Middle frontal gyrus (tissue), 1 donor: ENCODE results near the gene EXOC3L4.

ENCODE experiments used
- DNase-seq: peaks from one replicate; pipeline ENCODE4 v3.0.0-alpha.2; 2015; ENCODE audit warnings: low spot score; ENCODE audit errors: extremely low spot score

EXOC3L4 gene

GRCh38 chr14:103091041-103091882, 3.3 kb upstream of the EXOC3L4 start:
- no peak for DNase-seq

DNA sequence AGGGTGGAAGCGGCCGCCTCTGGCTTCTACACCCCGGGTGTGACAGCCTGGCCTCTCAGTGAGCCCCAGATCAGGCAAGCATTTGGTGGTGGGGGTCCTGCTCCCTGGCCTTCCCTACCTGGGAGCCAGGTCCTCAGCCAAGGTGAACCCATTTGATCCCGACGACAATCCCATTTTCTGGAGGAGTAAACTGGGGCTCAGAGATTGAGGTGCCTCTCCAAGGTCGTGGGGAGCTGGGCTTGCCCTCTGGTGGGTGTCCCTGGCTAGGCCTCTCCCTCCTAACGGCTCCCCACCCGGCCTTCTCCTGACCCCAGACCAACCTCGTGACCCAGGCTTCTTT, 2.7 kb upstream of the EXOC3L4 start:
- no peak for DNase-seq

- no peak for DNase-seq
These were observed 594 bp upstream of the EXOC3L4 start for GRCh38 chr14:103093856-103094405.

DNA sequence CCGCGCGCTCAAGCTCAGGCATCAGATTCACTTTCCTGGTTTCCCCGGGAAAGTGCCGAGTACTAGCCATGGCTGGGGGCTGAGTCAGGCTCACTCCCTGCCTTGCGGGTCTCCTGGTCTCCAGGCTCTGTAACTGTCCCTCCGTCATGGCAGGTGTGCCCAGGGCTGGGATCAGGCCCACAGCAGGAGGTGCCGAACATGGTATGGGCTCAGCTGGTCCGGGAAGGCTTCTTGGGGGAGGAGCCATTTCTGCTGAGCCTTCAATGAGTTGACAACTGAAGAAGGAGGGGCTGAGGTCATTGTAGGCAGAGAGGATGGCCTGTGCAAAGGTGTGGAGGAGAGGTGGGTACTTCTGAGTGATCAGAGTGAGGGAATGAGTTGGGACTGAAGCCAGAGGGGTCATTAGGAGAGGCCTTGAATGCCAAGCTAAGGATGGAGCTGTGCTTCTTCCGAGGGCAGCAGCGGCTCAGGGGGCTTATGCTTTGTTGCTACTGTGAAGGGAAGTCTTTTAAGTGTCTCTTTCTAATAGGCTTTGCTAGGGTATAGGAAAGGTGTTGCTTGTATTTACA, 769 bp downstream of the EXOC3L4 start:
- no peak for DNase-seq

DNA sequence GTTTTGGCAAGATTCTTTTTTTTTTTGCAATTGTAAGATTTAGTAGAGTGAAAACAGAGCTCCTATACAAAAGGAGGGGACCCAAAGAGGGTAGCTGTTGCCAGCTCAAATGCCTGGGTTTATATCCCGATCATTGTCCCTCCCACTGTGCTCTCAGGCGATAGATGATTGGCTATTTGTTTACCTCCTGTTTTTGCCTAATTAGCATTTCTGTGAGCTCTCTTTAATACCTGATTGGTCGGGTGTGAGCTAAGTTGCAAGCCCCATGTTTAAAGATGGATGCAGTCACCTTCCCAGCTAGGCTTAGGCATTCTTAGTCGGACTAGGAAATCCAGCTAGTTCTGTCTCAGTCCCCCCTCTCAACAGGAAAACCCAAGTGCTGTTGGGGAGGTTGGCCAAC, 1.9 kb downstream of the EXOC3L4 start:
- DNase-seq = no peak

- DNase-seq = no peak
These were observed 2.9 kb downstream of the EXOC3L4 start for GRCh38 chr14:103097244-103097993.

GRCh38 chr14:103097994-103098957, 3.8 kb downstream of the EXOC3L4 start:
- no peak for DNase-seq

DNA sequence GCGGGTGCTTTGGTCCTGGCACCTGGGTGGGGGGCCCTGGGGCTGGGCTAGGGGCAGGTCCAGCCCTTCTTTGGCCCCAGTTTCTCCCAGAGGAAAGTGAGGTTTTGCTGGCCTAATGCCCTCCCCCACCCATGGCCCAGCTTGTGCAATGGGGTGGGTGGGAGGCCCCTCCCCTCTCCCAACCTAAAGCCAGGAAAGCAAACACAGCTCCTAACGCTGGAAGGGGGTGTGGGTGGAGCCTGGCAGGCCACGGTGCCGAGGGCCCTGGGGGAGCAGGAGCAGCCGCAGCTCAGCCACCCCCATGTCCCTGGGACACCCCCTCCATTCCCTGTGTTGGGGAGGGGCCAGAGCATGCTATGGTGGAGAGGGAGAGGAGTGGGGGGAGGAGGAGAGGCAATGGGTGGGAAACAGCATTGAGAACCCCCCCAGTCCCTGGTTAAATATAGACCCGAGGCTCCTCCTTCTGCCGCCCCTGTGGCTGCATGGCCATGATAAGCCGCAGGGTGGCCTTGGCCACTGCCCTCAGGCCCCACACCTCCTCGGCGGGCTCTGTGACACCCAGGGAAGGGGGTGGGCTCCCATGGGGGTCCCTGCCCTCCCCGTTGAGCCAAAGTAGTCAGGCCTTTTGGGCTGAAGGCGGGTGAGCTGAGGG, 4.7 kb downstream of the EXOC3L4 start:
- no peak for DNase-seq

GRCh38 chr14:103099733-103100280, 5.3 kb downstream of the EXOC3L4 start:
- DNase-seq = no peak

GRCh38 chr14:103100281-103101121, 6.0 kb downstream of the EXOC3L4 start:
- no peak for DNase-seq

DNA sequence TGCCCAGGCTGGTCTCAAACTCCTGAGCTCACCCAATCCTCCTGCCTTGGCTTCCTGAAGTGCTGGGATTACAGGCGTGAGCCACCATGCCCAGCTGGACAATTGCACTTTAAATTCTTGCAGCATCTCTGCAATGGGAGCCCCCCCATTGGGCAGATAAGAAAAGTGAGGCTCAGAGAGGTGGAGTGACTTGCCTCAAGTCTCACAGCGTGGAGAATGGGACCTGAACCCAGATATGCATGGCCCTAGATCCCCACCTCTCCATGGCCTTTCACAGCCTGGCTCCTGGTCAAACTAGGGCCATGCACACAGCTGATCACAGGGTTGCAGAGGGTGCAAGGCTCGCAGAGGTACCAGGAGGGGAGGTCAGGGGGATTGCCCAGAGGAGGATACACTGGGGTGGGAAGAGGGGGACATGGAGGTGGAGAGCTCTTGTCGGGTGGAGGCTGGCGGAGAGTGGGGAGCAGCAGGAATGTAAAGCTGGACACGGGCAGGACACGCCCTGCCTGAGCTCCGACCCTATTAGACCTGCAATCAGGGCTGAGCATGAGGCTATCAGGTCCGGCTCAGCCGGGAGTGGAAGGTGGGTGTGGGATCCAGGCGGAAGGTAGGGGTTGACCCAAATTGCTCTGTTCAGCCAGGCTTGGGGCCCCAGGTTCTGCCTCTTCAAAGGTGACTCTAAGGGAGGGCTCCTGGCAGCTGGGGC, 6.9 kb downstream of the EXOC3L4 start:
- no peak for DNase-seq

DNA sequence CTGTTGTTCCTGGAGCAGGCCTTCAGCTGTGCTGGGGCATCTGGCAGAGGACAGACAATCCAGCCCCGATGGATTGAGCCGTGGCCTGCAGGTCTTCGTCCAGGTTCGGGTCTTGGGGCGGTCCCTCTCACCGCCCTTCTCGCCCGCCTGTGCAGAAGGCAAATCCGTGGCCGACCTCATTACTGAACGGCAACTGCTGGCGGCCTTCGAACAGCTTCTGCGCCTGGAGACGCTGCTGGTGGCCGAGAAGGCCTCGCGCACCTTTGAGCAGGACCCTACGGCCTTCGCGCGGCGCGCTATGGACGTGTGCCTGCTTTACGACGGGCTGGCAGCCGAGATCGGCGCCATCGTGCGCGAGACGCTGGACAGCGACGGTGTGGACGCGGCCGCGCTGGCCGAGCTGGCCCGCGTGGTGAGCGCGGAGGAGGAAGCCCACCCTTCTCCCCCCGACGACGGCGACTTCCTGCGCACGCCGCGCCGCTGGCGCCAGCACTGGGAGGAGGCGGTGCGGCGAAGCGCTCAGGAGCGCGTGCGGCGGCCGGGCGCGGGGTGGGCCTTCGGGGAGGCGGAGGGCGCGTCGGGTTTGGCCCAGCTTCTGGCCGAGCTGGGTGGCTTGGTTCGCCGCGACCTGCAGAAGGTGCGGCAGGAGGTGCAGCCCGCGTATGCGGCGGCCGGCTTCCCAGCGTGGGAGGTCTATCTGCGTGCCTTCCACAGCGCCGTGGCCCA, 7.6 kb downstream of the EXOC3L4 start:
- no peak for DNase-seq

DNA sequence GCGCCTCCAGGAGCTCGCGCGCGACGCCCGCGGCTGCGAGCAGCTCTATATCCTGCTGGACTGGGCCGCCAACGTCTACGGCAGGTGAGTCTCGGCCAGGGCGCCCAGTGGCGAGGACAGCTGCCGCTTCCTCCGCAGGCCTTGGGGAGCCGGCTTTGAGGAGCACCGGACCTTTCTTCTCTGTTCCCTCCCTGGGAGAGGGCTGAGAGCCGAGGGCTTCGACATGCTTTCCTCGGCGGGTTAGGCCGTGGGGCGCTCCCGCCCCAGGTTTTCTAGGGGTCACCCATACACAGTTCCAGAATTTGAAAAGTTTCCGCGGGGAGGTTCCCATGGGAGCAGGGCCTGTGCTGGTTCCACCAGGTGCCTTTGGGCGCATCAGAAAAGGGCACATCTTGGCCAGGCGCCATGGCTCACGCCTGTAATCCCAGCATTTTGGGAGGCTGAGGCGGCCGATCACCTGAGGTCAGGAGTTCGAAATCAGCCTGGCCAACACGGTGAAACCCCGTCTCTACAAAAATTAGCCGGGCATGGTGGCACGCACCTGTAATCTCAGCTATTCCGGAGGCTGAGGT, 8.2 kb downstream of the EXOC3L4 start:
- no peak for DNase-seq

GRCh38 chr14:103103461-103104388, 9.2 kb downstream of the EXOC3L4 start:
- no peak for DNase-seq

DNA sequence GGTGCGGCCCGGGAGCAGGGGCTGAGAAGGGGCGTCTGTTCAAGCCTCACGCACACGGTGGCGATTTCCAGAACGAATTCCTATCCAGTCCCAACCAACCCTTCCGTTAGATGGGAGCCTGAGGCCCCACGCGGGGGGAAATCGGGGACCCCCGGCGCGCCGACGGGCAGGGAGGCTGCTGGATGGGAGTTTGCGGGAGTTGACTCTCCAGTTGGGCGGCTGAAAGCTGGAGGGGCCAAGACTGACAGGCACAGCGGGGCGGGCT, 9.8 kb downstream of the EXOC3L4 start:
- DNase-seq = no peak

DNA sequence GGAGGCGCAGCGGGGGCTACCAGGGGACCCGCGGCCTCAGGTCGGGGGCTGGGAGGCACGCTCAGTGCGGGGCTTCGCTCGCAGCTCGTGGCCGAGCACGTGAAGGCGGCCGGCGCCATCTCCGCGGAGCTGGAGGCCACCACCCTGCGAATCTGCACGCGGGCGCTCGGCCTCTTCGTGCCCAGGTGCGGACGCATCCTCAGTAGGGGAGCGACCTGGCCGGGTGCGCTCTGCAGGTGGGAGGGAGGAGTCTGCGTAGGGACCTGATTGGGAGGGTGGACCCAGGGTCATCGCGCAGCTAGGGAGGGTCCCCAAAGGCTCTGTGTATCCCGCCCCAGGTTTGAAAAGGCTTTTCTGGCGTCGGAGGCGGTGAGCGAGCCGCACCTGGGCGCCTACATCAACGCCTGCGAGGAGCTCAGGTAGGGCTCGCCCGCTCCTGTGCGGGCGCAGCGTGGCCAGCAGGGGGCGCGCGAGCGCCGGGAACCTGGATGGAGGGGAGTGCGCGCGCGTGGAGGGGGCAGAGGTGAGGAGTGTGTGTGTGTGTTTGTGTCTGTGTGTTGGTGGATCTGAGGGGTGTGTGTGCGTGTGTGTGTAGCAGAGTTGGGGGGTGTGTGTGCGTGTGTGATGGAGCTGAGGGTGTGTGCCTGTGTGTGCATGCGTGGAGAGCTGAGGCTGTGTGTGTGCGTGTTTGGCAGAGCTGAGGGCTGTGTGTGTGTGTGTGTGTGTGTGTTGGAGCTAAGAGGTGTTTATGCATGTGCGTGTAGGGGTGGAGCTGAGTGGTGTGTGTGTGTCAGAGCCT, 10.3 kb downstream of the EXOC3L4 start:
- DNase-seq = no peak
